Cardiac fibroblast (primary cell): Measurements from ENCODE around the gene ARHGEF19.

Experiments used
- DNase-seq, 2 donors: peaks; one replicate each; pipeline versions ENCODE4 v3.0.0 to v3.0.0-alpha.2; 2010; ENCODE audit warnings: low read depth in 2 of 2
- H3K4me3 ChIP-seq, 2 donors: replicated peaks in 1 of 2; 1 replicate in 1 of 2; 2 replicates in 1 of 2; pipeline ENCODE4 v1.5.1; 2011; ENCODE audit warnings: low read depth in 2 of 2, low read length in 2 of 2, mild to moderate bottlenecking in 2 of 2, moderate library complexity in 1 of 2
- CTCF ChIP-seq: IDR thresholded peaks from one replicate; pipeline ENCODE4 v1.5.1; 2011; ENCODE audit warnings: low read depth, mild to moderate bottlenecking, low read length, inconsistent platforms

Gene ARHGEF19

GRCh38 chr1:16236511-16237342 is 24.3 kb upstream of the ARHGEF19 start, which contains the start of gene CPLANE2:
CPLANE2 (minus strand) TSS chr1:16237183; CDS start chr1:16236742, 441 bp downstream.
- peak within 1 kb of the TSS; percentile 64 to 68 for H3K4me3 ChIP-seq
- TF ChIP-seq CTCF: no peak
- peak; percentile 90 to 94 for DNase-seq

GRCh38 chr1:16235944-16236510 is 23.6 kb upstream of the ARHGEF19 start:
- peak in 1 of 2 donors; percentile 22 for DNase-seq
- TF ChIP-seq CTCF: peak; percentile 14
- peak overlapping the region; percentile 64 to 68 for H3K4me3 ChIP-seq

- TF ChIP-seq CTCF: no peak
- H3K4me3 ChIP-seq: no peak overlapping the region
- no peak for DNase-seq
Observed at GRCh38 chr1:16235347-16235746, 22.9 kb upstream of the ARHGEF19 start.

- no peak for TF ChIP-seq CTCF
- no peak for DNase-seq
- H3K4me3 ChIP-seq: no peak overlapping the region
Observed at GRCh38 chr1:16233431-16233830, 21.0 kb upstream of the ARHGEF19 start.

GRCh38 chr1:16232316-16232710 is 19.9 kb upstream of the ARHGEF19 start:
- no peak overlapping the region for H3K4me3 ChIP-seq
- DNase-seq: no peak
- TF ChIP-seq CTCF: no peak

GRCh38 chr1:16231331-16232315 is 19.2 kb upstream of the ARHGEF19 start:
- TF ChIP-seq CTCF: no peak
- H3K4me3 ChIP-seq: no peak overlapping the region
- no peak for DNase-seq
